Esophagus muscularis mucosa (tissue), 4 donors: ENCODE measurements around the gene LAMA5.

Source experiments
- CTCF ChIP-seq, 3 experiments: fragments of 200-600 bp in 2 of 3; fragments of 450-650 bp in 1 of 3; sonication (generic) in 2 of 3; IDR thresholded peaks; one replicate each; pipeline ENCODE4 v1.5.1; 2017 to 2019; ENCODE audit warnings: antibody characterized with exemption in 3 of 3, mild to moderate bottlenecking in 2 of 3, moderate library complexity in 1 of 3
- EP300 ChIP-seq: sonication (generic); formaldehyde crosslinking; IDR thresholded peaks from one replicate; pipeline ENCODE4 v1.6.1; 2017; ENCODE audit warnings: antibody characterized with exemption
- POLR2A ChIP-seq: fragments of 450-650 bp; IDR thresholded peaks from one replicate; pipeline ENCODE4 v1.6.1; 2017; ENCODE audit warnings: antibody characterized with exemption, moderate library complexity, mild to moderate bottlenecking, low read depth
- POLR2AphosphoS5 ChIP-seq, 2 donors: sonication (generic); formaldehyde crosslinking; IDR thresholded peaks; one replicate each; pipeline ENCODE4 v1.6.1; 2017; ENCODE audit warnings: antibody characterized with exemption in 2 of 2

- TF ChIP-seq CTCF (IDR thresholded peaks at IDR 0.05) (no peak), POLR2A (no peak), POLR2AphosphoS5 (IDR thresholded peaks at IDR 0.05) (no peak), EP300 (no peak)
These were observed 101.7 kb downstream of the LAMA5 start for GRCh38 chr20:62265365-62265764.
